ENCODE data around the gene KRT17. TPM values are rescaled to one million over a fixed set of nuclear protein-coding genes. Genes with fewer than 3 reads are reported as not detected.
"Not testable (repeated sequence)": the region's sequence is repeated elsewhere in the genome, so short reads cannot be mapped to it uniquely, and the experiment has no call there.

The KRT17 gene
- total RNA-seq, 1 donor from 2014 or later, result 0.32 TPM

DNA sequence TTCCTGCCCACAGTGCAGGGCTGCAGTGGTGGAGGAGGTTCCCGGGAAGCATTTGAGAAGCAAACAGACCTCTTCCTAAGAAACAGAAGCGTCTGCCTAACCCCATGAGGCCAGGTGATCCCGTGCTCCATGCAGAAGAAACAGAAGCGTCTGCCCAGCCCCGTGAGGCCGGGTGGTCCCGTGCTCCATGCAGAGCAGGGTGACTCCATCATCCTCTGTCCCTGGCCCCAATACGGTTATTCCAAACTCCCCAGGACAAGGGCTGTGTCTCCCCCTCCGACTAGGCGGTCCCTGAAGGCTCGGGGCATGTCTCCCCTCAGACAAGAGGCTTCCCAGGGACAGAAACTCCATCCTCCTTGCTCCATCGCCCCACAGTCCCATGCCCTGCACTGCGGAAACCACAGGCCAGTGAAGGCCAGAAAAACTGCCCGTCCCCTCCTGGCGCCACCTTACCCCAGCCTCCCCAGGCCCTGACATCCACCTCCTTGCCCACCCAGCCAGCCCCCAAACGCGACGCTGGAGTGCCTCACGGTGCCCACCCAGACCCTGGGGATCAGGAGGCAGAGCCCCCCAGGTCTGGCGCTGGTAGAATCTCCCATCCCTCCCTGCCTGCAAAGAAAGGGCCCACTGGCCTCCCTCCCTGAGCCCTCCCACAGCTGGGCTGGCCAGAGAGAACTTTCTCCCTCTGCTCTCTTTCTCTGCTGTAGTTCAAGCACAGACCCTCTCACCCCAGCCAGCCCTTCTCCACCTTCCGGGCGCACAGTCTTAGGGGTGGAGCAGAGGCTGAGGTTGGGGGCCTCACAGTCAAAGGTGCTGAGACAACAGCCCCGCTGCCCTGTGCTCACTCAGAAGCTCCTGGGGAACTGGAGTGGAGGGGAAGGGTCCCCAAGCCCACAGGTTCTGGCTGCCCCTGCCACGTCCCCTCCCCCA lies 30.6 kb upstream of the KRT17 start:
- DNase-seq (ENCODE audit: low read depth), result no peak

- DNase-seq (ENCODE audit: low read depth), result peak; percentile 40
Measured at GRCh38 chr17:41653892-41654677, 29.7 kb upstream of the KRT17 start.

- DNase-seq (ENCODE audit: low read depth), result no peak
Measured at GRCh38 chr17:41653421-41653820, 29.0 kb upstream of the KRT17 start.

DNA sequence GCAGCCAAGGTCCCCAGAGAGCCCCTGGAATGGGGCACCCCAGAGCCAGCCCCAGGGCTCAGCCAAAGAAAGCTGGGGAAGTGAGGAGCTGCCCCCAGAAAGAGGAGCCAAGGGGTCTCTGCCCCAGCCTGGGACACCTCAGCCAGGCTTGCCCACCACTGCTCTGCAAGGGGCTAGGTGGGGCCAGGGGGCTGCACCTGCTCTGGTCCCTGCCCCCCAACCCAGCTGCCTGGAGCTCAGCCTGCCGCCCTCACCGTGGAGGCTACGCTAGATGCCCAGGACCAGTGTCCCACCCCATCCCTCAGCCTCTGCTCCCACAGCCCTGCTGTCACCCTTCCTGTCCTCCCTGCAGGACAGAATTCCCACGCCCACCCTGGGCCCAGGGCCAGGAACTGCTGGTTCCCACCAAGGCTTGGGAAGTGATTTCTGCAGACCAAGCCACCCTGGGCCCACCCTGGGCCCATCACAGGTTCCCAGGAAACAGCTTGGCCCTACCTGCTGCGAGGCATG lies 28.1 kb upstream of the KRT17 start:
- no peak for DNase-seq (ENCODE audit: low read depth)

DNA sequence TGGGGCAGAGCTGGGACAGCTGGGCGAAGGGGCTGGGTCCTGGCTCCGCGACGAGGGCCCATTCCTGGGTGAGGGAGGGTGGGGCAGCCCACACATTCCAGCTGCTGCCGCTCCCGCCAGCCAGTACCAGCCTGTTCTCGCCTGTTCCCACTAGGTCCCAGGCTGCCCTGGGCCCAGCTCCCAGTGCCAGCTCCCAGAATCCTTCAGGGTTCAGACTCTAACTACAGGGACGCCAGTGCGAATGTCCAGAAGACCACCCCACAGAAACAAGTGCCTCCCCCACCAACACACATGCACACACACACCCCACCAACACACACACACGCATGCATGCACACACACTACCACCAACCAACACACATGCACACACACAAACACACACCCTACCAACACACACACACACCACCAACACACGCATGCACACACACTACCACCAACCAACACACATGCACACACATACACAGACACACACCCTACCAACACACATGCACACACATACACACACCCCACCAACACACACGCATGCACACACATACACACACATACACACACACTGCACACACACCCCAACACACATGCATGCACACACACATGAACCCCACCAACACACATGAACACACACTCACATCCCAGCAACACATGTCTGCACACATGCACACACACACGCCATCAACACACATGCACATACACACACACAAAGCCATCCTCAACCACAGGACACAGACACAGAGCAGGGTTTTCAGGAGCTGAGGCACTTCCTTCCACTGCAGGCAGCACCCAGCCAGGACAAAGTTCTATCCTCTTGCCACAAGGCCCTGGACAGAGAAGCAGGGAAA lies 27.5 kb upstream of the KRT17 start:
- DNase-seq (ENCODE audit: low read depth), result peak; percentile 93

GRCh38 chr17:41650794-41651624 lies 26.6 kb upstream of the KRT17 start:
- DNase-seq (ENCODE audit: low read depth), result no peak

DNA sequence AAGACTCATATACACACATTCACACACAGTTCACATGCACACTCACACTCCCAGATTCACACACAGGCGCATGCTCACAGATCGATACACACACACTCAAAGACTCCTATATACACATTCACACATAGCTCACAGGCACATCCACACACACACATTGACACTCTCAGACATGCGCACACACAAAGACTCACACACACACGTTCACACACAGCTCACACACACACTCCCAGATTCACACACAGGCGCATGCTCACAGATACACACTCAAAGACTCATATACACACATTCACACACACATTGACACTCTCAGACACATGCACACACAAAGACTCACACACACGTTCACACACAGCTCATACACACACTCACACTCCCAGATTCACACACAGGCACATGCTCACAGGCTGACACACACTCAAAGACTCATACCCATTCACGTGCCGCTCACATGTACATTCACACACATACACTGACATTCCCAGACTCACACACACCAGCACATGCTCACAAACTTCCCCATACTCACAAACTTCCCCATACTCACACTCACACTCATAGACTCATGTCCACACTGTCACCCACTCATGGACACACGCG lies 25.6 kb upstream of the KRT17 start:
- no peak for DNase-seq (ENCODE audit: low read depth)

DNA sequence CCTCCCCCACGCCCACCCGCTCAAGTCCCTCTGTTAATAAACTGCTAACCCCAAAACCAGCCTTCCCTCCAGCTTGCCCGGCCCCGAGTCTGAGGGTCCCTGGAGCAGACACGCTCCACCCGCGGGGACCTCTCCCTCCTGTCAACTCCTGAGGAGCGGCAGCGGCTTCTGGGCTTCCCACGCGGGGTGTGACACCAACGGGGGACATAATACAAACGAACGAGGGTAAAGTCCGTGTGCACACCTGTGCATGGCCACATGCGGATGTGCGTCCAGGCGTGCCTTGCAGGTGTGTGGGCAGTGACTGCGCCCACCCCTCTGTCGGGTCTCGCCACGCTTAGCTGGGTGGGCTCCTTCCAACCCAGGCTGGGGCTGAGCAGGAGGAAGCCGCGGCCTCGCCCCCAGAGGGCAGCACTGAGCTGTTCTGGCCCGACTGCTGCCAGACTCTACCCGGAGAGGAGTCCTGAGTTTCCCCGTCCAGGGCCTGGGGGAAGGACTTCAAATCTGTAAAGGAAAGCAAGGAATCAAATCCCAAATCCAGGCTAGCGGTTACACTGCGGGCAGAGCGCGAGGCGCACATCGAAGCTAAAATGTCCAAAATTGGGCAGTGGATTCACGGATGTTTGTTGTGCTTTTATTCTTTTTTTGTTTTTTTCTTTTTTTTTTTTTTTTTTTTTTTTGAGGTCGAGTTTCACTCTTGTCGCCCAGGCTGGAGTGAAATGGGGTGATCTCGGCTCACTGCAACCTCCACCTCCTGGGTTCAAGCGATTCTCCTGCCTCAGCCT lies 24.2 kb upstream of the KRT17 start:
- peak; percentile 83 for DNase-seq (ENCODE audit: low read depth)

- peak; percentile 79 for DNase-seq (ENCODE audit: low read depth)
Measured at GRCh38 chr17:41647940-41648410, 23.6 kb upstream of the KRT17 start.

- no peak for DNase-seq (ENCODE audit: low read depth)
Measured at GRCh38 chr17:41647038-41647813, 22.9 kb upstream of the KRT17 start.

GRCh38 chr17:41642252-41643156 lies 18.1 kb upstream of the KRT17 start:
- no peak for DNase-seq (ENCODE audit: low read depth)

GRCh38 chr17:41640596-41640995 lies 16.2 kb upstream of the KRT17 start:
- not testable (repeated sequence) for DNase-seq (ENCODE audit: low read depth)

GRCh38 chr17:41639492-41640473 lies 15.4 kb upstream of the KRT17 start:
- DNase-seq (ENCODE audit: low read depth), result no peak

- no peak for DNase-seq (ENCODE audit: low read depth)
Measured at GRCh38 chr17:41638941-41639340, 14.6 kb upstream of the KRT17 start.

GRCh38 chr17:41638194-41638593 lies 13.8 kb upstream of the KRT17 start:
- DNase-seq (ENCODE audit: low read depth), result no peak

GRCh38 chr17:41636652-41637051 lies 12.3 kb upstream of the KRT17 start:
- DNase-seq (ENCODE audit: low read depth), result no peak

Measured in myocyte (in vitro differentiated cells).